Smooth muscle cell of the pulmonary artery (primary cell): Measurements from ENCODE around the gene NPAT. TPM values are rescaled to one million over a fixed set of nuclear protein-coding genes. Genes with fewer than 3 reads are reported as not detected.

ENCODE experiments used
- total RNA-seq: library from RNA; depleted of rRNA; stranded (reverse); fragments of >200 nt; gene quantifications from 2 replicates; pipeline ENCODE4 v1.2.3, GENCODE V29; 2014

NPAT gene
- total RNA-seq = 11.0 and 14.1 TPM in 2 replicates

DNA sequence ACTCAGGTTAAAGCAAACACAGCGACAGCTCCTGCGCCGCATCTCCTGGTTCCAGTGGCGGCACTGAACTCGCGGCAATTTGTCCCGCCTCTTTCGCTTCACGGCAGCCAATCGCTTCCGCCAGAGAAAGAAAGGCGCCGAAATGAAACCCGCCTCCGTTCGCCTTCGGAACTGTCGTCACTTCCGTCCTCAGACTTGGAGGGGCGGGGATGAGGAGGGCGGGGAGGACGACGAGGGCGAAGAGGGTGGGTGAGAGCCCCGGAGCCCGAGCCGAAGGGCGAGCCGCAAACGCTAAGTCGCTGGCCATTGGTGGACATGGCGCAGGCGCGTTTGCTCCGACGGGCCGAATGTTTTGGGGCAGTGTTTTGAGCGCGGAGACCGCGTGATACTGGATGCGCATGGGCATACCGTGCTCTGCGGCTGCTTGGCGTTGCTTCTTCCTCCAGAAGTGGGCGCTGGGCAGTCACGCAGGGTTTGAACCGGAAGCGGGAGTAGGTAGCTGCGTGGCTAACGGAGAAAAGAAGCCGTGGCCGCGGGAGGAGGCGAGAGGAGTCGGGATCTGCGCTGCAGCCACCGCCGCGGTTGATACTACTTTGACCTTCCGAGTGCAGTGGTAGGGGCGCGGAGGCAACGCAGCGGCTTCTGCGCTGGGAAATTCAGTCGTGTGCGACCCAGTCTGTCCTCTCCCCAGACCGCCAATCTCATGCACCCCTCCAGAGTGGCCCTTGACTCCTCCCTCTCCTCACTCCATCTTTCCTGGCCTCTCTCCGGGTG, at the start of gene NPAT, which contains the start of gene ATM:
Gene NPAT (minus strand): TSS at position 65 of the 774 bp plus-strand sequence. CDS start 102 bp downstream, outside the sequence.
Gene ATM (plus strand): TSS at position 494 of the 774 bp plus-strand sequence. CDS start 4,558 bp downstream, outside the sequence.

DNA sequence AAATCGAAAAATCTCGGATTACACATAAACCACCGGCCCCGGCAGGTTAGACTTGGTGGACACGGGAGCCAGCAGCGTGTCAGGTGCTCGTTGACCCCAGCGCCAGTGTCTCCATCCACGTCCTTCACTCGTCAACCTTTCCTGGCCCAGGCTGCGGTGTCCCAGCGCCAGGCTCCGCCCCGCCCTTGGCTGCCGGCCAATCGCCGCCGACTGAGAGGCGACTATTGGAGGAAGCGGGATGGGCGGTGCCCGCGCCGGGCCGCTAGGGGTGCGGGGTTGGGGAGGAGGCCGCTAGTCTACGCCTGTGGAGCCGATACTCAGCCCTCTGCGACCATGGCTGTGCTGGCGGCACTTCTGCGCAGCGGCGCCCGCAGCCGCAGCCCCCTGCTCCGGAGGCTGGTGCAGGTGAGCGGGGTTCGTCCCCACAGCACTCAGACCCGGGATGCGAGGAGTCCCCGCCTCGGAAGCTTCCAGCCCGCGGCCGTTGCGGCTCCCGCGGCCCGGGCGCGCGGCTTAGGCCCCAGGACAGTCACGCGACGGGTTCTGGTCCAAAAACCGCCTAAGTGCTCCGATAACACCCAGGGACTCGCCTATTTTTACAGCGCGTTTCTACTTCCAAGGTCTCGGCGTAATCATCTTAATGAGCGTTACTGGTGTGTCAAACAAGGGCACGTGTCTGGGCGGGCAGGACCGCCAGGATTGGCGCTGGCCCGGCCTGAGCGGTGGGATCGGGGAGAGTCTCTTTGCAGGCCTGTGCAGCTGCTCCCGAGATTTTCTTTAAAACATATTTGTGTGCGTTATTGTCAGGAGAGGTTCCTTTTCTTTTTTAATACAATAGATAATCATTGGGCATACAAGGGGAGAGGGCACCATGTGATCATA, 100.9 kb downstream of the NPAT start, which contains the start of gene ACAT1:
Gene ACAT1 (plus strand): TSS at position 294 of the 882 bp plus-strand sequence. CDS start 40 bp downstream, at position 334.

Other genes with a start within 250 kb of the NPAT start
- 34.0 and 39.1 TPM in 2 replicates for gene CUL5, start 213.7 kb downstream of the NPAT start, total RNA-seq
- 58.3 TPM in 2 replicates for gene ACAT1, start 101.1 kb downstream of the NPAT start, total RNA-seq
- 106 and 123 TPM in 2 replicates for gene ATM, start 429 bp upstream of the NPAT start, total RNA-seq
- 0.65 and 0.73 TPM in 2 replicates for gene C11orf65, start 244.9 kb upstream of the NPAT start, total RNA-seq